BLaER1 treated with 17β-estradiol and CSF1 and Interleukin-3, amounts not matched to agents 10 nM and 100 nM (cell line): ENCODE data around the gene GGCT.

Experiments used
- H3K27ac ChIP-seq, 11 experiments: shearing (Covaris generic); formaldehyde crosslinking; 2 replicates each; pipeline ENCODE4 v1.8.1; 2022
- H3K27me3 ChIP-seq, 11 experiments: shearing (Covaris generic); formaldehyde crosslinking; 2 replicates each; pipeline ENCODE4 v1.8.1; 2022
- H3K36me3 ChIP-seq, 11 experiments: shearing (Covaris generic); formaldehyde crosslinking; 2 replicates each; pipeline ENCODE4 v1.8.1; 2022
- H3K4me1 ChIP-seq, 10 experiments: shearing (Covaris generic); formaldehyde crosslinking; 2 replicates each; pipeline ENCODE4 v1.8.1; 2022
- H3K4me2 ChIP-seq, 11 experiments: shearing (Covaris generic); formaldehyde crosslinking; 2 replicates each; pipeline ENCODE4 v1.8.1; 2022
- H3K4me3 ChIP-seq, 10 experiments: shearing (Covaris generic); formaldehyde crosslinking; 2 replicates each; pipeline ENCODE4 v1.8.1; 2022
- H3K9ac ChIP-seq, 11 experiments: shearing (Covaris generic); formaldehyde crosslinking; 2 replicates each; pipeline ENCODE4 v1.8.1; 2022
- H3K9me3 ChIP-seq, 11 experiments: shearing (Covaris generic); formaldehyde crosslinking; replicated peaks in 1 of 11; 2 replicates each; pipeline ENCODE4 v1.8.1; 2022
- H4K20me1 ChIP-seq, 11 experiments: shearing (Covaris generic); formaldehyde crosslinking; 2 replicates each; pipeline ENCODE4 v1.8.1; 2022
- Cebpa-rat ChIP-seq, 11 experiments: shearing (Covaris generic); IDR thresholded peaks; 2 replicates each; pipeline ENCODE4 v1.8.1; 2022

Gene GGCT, protein sequence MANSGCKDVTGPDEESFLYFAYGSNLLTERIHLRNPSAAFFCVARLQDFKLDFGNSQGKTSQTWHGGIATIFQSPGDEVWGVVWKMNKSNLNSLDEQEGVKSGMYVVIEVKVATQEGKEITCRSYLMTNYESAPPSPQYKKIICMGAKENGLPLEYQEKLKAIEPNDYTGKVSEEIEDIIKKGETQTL

DNA sequence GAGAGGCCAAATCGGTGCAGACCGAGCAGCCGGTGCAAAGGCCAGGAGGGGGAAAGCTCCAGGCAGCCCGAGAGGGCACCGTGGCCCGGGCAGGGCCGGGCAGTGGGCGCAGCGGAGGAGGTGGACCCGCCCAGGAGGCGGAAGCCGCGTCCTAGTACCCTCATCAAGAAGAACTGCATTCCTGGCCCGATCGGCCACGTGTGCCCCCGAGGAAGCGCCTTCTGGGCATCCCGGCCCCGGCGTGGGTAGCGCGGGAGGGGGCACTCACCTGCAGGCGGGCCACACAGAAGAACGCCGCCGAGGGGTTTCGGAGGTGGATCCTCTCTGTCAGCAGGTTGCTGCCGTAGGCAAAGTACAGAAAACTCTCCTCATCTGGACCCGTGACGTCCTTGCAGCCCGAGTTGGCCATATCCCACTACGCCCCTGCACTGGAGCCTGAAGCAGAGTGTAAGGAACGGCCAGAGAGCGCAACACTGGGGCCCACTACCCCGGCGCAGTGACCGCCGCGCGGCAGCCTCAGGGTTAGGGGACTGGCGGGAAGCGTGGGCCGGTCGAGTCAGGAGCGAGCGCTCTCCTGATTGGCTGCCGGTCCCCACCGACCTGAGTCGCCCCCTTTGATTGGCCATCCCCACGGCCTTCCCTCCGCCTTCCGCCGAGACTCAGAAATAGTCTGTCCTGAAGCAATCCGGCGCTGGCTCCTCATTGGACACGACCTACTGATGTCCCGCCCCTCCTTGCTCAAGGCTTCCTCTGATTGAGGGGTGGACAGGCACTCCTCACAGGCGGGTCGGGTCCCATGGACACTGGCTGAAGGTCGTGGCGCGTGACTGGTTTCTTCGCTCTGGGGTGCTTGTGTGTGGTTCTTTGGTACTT, at the start of gene GGCT:
GGCT (minus strand) TSS at position 529 of the 873 bp plus-strand sequence; CDS start at position 409, 120 bp downstream.
- H3K4me3 ChIP-seq, result peak within 1 kb of the TSS; percentile 84 to 97 (median 92)
- peaks cover 23 to 33% (median 27%) of the 10 kb centered on the region in 10 experiments for H3K4me1 ChIP-seq
- H3K4me2 ChIP-seq, result peak within 1 kb of the TSS; percentile 91 to 98 (median 94)
- no peak; a peak in 1 of 22 replicates for TF ChIP-seq Cebpa-rat (IDR thresholded peaks at IDR 0.05)
- peaks cover 4 to 30% (median 16%) of the 10 kb centered on the region in 11 experiments; a peak in 19 of 22 replicates for H3K36me3 ChIP-seq
- peaks cover 0 to 18% (median 9%) of the 10 kb centered on the region in 11 experiments; a peak in 10 of 22 replicates for H4K20me1 ChIP-seq
- peaks cover 8 to 19% (median 13%) of the 10 kb centered on the region in 11 experiments; a peak in 18 of 22 replicates for H3K9me3 ChIP-seq
- H3K27ac ChIP-seq, result peak within 1 kb of the TSS; percentile 61 to 95 (median 87)
- H3K9ac ChIP-seq, result peak within 1 kb of the TSS; percentile 86 to 94 (median 90)
- H3K27me3 ChIP-seq, result no peaks in the 10 kb centered on the region

DNA sequence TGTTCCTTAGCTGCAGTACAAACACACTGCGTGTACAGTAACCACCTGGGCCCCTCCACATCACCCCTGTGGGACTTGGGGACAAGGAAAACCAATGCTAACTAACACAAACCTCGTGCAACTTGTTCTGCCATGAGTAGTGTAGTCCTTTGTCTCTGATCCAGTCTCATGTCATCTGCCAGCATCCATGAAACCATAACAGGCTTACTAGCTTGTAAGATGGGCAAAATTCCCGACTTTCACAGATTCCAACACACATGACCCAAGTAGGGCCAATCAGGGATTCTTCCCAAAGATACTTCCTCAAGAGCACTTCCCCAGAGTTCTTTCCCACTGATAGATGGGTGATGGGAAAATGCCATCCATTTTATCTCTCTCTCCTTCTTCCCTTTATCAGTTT, 48.9 kb upstream of the GGCT start:
- H4K20me1 ChIP-seq, result no peaks in the 10 kb centered on the region
- no peaks in the 10 kb centered on the region for H3K27me3 ChIP-seq
- no peak overlapping the region for H3K9ac ChIP-seq
- H3K4me2 ChIP-seq, result no peak overlapping the region
- peaks cover 11 to 33% (median 15%) of the 10 kb centered on the region in 10 experiments for H3K4me1 ChIP-seq
- no peak overlapping the region for H3K4me3 ChIP-seq
- H3K27ac ChIP-seq, result no peak overlapping the region
- peaks cover 0 to 36% (median 4%) of the 10 kb centered on the region in 11 experiments; a peak in 10 of 22 replicates for H3K36me3 ChIP-seq
- no peaks in the 10 kb centered on the region for H3K9me3 ChIP-seq
- TF ChIP-seq Cebpa-rat (IDR thresholded peaks at IDR 0.05), result no peak

DNA sequence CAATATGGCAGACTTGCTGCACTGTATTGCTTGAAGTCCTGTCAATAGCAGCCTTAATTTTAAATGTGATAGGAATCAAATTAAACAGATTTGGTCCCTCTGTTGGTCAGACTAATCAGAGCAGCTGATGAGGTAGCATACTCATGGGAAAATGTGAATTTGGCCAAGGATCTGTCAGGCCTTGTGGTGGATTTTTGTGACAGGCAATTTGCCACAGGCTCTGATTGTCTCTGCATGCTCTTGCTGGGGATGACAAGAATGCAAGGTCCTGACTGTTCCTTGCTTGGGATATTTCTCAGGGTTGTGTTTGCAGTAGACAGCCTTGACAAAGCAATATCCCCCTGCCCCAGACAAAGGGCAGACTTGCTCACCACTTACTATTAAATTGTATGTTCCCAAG, 48.5 kb upstream of the GGCT start:
- Histone ChIP-seq H3K27me3 (no peaks in the 10 kb centered on the region), H3K36me3 (peaks cover 0 to 34% (median 4%) of the 10 kb centered on the region in 11 experiments; a peak in 9 of 22 replicates), H3K9me3 (no peaks in the 10 kb centered on the region), H3K27ac (no peak overlapping the region), H3K4me3 (no peak overlapping the region), H4K20me1 (no peaks in the 10 kb centered on the region), H3K4me1 (peaks cover 11 to 33% (median 15%) of the 10 kb centered on the region in 10 experiments), H3K9ac (no peak overlapping the region), H3K4me2 (no peak overlapping the region)
- no peak for TF ChIP-seq Cebpa-rat (IDR thresholded peaks at IDR 0.05)

DNA sequence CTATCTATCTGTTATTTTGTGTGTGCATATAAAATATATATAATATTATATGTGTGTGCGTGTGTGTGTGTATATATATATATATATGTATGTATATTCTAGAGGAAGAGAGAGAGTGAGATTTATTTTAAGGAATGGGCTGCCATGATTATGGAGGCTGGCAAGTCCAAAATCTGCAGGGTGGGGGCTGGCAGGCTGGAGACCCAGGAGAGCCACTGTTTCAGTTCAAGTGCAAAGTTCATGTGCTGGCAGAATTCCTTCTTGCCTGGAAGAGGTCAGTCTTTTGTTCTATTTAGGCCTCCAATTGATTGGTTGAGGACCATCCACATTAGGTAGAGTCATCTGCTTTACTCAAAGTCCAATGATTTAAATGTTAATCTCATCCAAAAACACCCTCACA, 47.7 kb upstream of the GGCT start:
- peaks cover 0 to 34% (median 4%) of the 10 kb centered on the region in 11 experiments; a peak in 8 of 22 replicates for H3K36me3 ChIP-seq
- no peak for TF ChIP-seq Cebpa-rat (IDR thresholded peaks at IDR 0.05)
- H3K4me2 ChIP-seq, result no peak overlapping the region
- no peaks in the 10 kb centered on the region for H3K9me3 ChIP-seq
- H3K9ac ChIP-seq, result no peak overlapping the region
- H3K27ac ChIP-seq, result no peak overlapping the region
- peaks cover 11 to 33% (median 15%) of the 10 kb centered on the region in 10 experiments for H3K4me1 ChIP-seq
- H3K4me3 ChIP-seq, result no peak overlapping the region
- no peaks in the 10 kb centered on the region for H4K20me1 ChIP-seq
- H3K27me3 ChIP-seq, result no peaks in the 10 kb centered on the region

DNA sequence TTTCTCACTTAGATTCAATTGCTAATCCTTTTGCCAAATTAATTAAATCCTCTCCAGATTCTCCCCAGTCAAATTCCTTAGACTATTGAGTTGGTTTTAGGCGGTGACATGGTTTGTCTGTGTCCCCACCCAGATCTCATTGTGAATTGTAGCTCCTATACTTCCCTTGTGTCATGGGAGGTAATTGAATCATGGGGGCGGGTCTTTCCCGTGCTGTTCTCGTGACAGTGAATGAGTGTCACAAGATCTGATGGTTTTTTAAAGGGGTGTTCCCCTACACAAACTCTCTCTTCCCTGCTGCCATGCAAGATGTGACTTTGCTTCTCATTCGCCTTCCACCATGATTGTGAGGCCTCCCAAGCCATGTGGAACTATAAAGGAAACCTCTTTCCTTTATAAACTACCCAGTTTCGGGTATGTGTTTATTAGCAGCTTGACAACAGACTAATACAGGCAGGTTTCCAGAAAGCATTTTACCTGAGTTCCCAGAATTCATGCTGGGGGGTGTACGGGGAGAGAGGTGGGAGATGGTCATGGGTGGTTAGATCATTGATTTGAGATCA, 45.4 kb upstream of the GGCT start:
- Histone ChIP-seq H3K4me3 (no peak overlapping the region), H3K4me1 (peaks cover 11 to 38% (median 15%) of the 10 kb centered on the region in 10 experiments), H3K27me3 (no peaks in the 10 kb centered on the region), H3K4me2 (peak overlapping the region in 3 of 11 experiments; percentile 69 to 94 (median 91); a peak in 5 of 22 replicates), H4K20me1 (no peaks in the 10 kb centered on the region), H3K9ac (peak overlapping the region in 2 of 11 experiments; percentile 38 to 58; a peak in 3 of 22 replicates), H3K36me3 (peaks cover 0 to 25% (median 0%) of the 10 kb centered on the region in 11 experiments; a peak in 3 of 22 replicates), H3K27ac (peak overlapping the region in 3 of 11 experiments; percentile 49 to 75 (median 72); a peak in 6 of 22 replicates), H3K9me3 (no peaks in the 10 kb centered on the region)
- TF ChIP-seq Cebpa-rat (IDR thresholded peaks at IDR 0.05), result no peak

DNA sequence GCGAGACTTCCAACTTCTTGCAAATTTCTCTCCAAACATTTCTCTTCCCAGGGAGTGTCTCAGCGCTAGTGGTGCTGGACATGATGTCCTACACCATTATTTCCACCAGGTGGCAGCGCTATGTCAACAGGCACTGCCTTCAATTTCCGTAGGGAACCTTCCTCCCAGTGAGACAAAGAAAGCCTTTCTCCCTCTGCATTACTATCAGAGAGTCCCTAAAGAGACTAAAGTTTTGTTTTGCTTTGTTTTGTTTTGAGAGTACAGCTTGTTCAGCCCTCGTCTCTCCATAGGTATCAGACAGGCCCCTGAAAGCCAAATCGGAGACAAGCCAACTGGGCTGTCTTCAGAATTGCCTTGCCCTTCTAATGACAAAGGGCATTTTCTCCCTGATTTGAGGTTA, 44.2 kb upstream of the GGCT start:
- peaks cover 11 to 46% (median 15%) of the 10 kb centered on the region in 10 experiments for H3K4me1 ChIP-seq
- H3K27me3 ChIP-seq, result no peaks in the 10 kb centered on the region
- no peaks in the 10 kb centered on the region for H4K20me1 ChIP-seq
- H3K27ac ChIP-seq, result peak overlapping the region in 2 of 11 experiments; percentile 72 to 75; a peak in 3 of 22 replicates
- H3K4me3 ChIP-seq, result no peak overlapping the region
- H3K9me3 ChIP-seq, result no peaks in the 10 kb centered on the region
- peaks cover 0 to 21% (median 0%) of the 10 kb centered on the region in 11 experiments; a peak in 3 of 22 replicates for H3K36me3 ChIP-seq
- H3K9ac ChIP-seq, result no peak overlapping the region
- TF ChIP-seq Cebpa-rat (IDR thresholded peaks at IDR 0.05), result no peak
- H3K4me2 ChIP-seq, result peak overlapping the region in 2 of 11 experiments; percentile 91 to 94; a peak in 4 of 22 replicates

DNA sequence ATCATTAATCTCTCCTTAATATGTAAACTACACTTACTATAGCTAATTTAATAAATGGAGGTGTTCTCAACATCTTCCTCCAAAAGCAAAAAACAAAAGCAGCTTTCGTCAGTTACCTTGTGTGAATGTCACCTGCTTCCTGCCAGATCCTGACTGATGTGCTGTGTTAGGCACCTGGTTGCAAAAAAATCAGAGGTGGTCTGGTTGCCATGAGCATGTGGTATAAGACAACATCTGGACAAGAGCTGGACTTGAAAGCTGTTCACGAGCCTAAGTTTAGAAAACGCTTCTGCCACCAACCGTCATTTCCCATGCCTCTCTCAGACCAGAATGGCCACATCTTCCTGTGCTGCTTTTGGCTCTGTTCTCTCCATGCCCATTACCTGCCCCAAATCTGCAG, 42.0 kb upstream of the GGCT start:
- no peaks in the 10 kb centered on the region for H4K20me1 ChIP-seq
- peaks cover 11 to 47% (median 13%) of the 10 kb centered on the region in 10 experiments for H3K4me1 ChIP-seq
- no peak for TF ChIP-seq Cebpa-rat (IDR thresholded peaks at IDR 0.05)
- peaks cover 0 to 13% (median 4%) of the 10 kb centered on the region in 11 experiments; a peak in 8 of 22 replicates for H3K9me3 ChIP-seq
- H3K4me2 ChIP-seq, result no peak overlapping the region
- H3K9ac ChIP-seq, result no peak overlapping the region
- peaks cover 0 to 21% (median 0%) of the 10 kb centered on the region in 11 experiments; a peak in 2 of 22 replicates for H3K36me3 ChIP-seq
- no peak overlapping the region for H3K27ac ChIP-seq
- no peaks in the 10 kb centered on the region for H3K27me3 ChIP-seq
- no peak overlapping the region for H3K4me3 ChIP-seq

DNA sequence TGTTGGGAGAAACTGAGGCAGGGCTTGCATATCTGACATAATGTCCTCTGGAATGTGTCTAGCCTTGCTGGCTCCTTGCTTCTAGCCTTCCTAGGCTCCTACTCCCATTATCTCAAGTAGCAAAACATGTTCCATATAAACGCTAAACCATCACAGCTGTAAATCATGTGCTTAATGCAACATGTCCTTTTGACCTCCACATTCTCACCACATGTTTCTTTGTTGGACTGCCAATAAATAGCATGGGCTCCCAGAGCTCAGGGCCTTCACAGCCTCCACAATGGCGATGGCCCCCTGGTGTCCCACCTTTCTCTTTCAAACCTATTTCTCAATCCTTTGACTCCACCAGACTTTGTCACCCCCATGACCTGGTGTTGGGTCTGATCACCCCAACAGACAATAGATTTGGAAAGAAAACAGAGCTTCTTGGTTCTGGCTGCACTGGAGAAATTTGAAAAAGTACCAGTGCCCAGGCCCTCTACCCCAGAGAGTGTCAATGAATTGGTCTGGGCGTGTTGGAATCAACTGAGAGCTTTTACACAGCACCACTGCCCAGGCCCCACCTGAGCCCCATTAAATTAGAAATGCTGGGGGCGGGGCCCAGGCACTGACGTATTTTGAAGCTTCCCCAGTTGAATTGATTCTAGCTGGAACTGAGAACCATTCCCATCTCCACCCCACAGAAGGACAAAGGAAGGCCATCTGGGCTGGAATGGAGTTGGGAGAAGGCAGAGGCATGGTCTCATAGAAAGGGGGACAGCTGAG, 41.3 kb upstream of the GGCT start:
- Histone ChIP-seq H4K20me1 (no peaks in the 10 kb centered on the region), H3K4me3 (no peak overlapping the region), H3K27me3 (no peaks in the 10 kb centered on the region), H3K9me3 (peaks cover 0 to 13% (median 4%) of the 10 kb centered on the region in 11 experiments; a peak in 8 of 22 replicates), H3K4me2 (no peak overlapping the region), H3K36me3 (peaks cover 0 to 21% (median 0%) of the 10 kb centered on the region in 11 experiments; a peak in 2 of 22 replicates), H3K4me1 (peaks cover 6 to 40% (median 7%) of the 10 kb centered on the region in 10 experiments), H3K9ac (no peak overlapping the region), H3K27ac (no peak overlapping the region)
- TF ChIP-seq Cebpa-rat (IDR thresholded peaks at IDR 0.05), result no peak
